Right lobe of liver (tissue), 6 donors: Measurements from ENCODE around the gene SLC17A5. TPM values are rescaled to one million over a fixed set of nuclear protein-coding genes. Genes with fewer than 3 reads are reported as not detected.

ENCODE experiments used
- ATAC-seq, 4 donors: fragments of 200-7000 bp; cut with Tn5 transposase; one replicate each; pipeline ENCODE4 v1.9.1; 2020; ENCODE audit warnings: mild to moderate bottlenecking in 4 of 4, moderate library complexity in 4 of 4
- DNase-seq, 3 donors: peaks; one replicate each; pipeline ENCODE4 v3.0.0-alpha.2; 2020
- H3K27ac ChIP-seq, 3 donors: fragments of 200-600 bp; one replicate each; pipeline ENCODE4 v1.8.0; 2022
- H3K27me3 ChIP-seq, 2 donors: fragments of 200-600 bp; one replicate each; pipeline ENCODE4 v1.8.0; 2022
- H3K36me3 ChIP-seq, 4 donors: fragments of 200-600 bp; sonication (generic) in 1 of 4; one replicate each; pipeline versions ENCODE4 v1.5.1 to v1.8.0; 2017 to 2022; ENCODE audit warnings: control low read depth in 1 of 4
- H3K4me1 ChIP-seq, 4 donors: fragments of 200-600 bp; sonication (generic) in 1 of 4; one replicate each; pipeline versions ENCODE4 v1.5.1 to v1.8.0; 2017 to 2022; ENCODE audit warnings: control low read depth in 1 of 4
- H3K4me3 ChIP-seq, 3 donors: fragments of 200-600 bp; one replicate each; pipeline ENCODE4 v1.8.0; 2022
- H3K9me3 ChIP-seq, 4 donors: fragments of 200-600 bp; sonication (generic) in 1 of 4; one replicate each; pipeline versions ENCODE4 v1.5.1 to v1.8.0; 2017 to 2022; ENCODE audit warnings: control low read depth in 1 of 4
- CTCF ChIP-seq, 4 donors: fragments of 200-600 bp in 3 of 4; fragments of 450-650 bp in 1 of 4; IDR thresholded peaks; one replicate each; pipeline versions ENCODE4 v1.5.1 to v1.8.0; 2016 to 2022; ENCODE audit warnings: antibody characterized with exemption in 4 of 4, mild to moderate bottlenecking in 2 of 4
- POLR2A ChIP-seq: fragments of 450-650 bp; IDR thresholded peaks from one replicate; pipeline ENCODE4 v1.6.1; 2017; ENCODE audit warnings: antibody characterized with exemption, mild to moderate bottlenecking
- WGBS: methylation state at CpG from one replicate; pipeline ENCODE4 v1.1.6; 2018; ENCODE audit warnings: low coverage, low lambda C conversion rate; ENCODE audit not compliant: insufficient coverage; ENCODE audit errors: missing lambda C conversion rate; 5-methylcytosine and 5-hydroxymethylcytosine counted together
- intact Hi-C, 2 donors: fragments of 100-400 bp; cut with DNase I; formaldehyde crosslinking; loops; one replicate each; pipeline versions ENCODE4 v1.11.2 to v1.14.1; 2022
- total RNA-seq, 6 experiments: library from RNA; depleted of rRNA in 2 of 6; stranded (reverse); fragments of >200 nt in 2 of 6; fragmentation: NEBNext Ultra II Directional in 3 of 6; extraction: Animal tissue kit (Norgen Biotek cat#: 25700) in 3 of 6; gene quantifications; one replicate each; pipeline versions ENCODE4 v1.1.0 to v1.2.4, GENCODE V29; 2016 to 2023
- donor health status: DM: no; HTN: yes; CAD: no.
- donor health status: DM: no; HTN: no; CAD: no.
- donor health status: DM: no; HTN: no; CAD: no.
- donor health status: DM: no; HTN: yes; CAD: no.
- donor health status: DM: no; HTN: yes; CAD: no.

Gene SLC17A5
- total RNA-seq, 6 experiments from 2014 or later = 12.8 to 23.9 (median 15.2) TPM

DNA sequence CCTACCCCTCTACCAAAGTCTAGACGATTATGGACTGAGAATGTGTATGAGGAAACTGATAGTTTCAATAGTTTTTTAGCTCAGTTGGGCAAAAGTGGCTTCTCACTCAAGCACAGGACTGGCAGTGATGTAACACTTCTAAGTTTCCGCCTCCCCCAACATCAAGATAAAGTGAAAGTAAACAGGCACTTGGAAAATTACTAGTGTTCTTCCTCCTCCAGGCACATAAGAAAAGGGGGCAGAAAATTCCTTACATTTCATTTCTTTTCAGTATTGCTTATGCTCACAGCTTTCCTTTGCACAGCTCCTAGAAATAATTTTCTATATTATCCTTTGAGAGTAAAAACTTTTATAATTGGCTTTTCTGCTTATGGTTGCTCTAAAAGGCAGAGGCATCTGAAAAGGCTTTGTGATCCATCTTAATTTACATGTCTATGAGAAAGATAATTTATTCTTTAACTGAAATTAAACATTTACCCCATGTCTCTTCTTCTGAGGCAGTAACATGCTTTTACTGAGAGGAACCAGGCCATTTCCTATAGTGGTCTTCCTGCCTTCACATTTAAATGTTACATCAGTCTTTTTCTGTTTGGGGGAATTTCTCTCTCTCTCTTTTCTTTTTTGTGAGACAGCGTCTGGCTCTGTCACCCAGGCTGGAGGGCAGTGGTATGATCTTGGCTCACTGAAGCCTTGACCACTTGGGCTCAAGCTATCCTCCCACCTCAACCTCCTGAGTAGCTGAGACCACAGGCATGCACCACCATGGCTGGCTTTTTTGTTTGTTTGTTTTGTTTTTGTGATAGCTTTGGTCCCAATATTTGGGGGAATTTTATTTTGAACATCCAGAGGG is 68.0 kb downstream of the SLC17A5 start:
- peak overlapping the region; percentile 85 to 91 (median 88) for H3K27ac ChIP-seq
- TF ChIP-seq POLR2A (no peak), CTCF (IDR thresholded peaks at IDR 0.05) (no peak)

GRCh38 chr6:73581293-73581692 is 72.5 kb downstream of the SLC17A5 start:
- intact Hi-C loops = no loop called here
- no peak for TF ChIP-seq CTCF (IDR thresholded peaks at IDR 0.05)
- no peak for TF ChIP-seq POLR2A
- peak overlapping the region; percentile 91 to 95 (median 95) for H3K27ac ChIP-seq
- H3K27me3 ChIP-seq = no peaks in the 10 kb centered on the region
- 94% methylated on average over 2 of the region's 2 CpGs for WGBS
- H3K36me3 ChIP-seq = no peaks in the 10 kb centered on the region
- H3K4me3 ChIP-seq = no peak overlapping the region
- H3K9me3 ChIP-seq = no peaks in the 10 kb centered on the region
- no peak for ATAC-seq
- peaks cover 0 to 34% (median 11%) of the 10 kb centered on the region in 4 donors for H3K4me1 ChIP-seq
- no peak for DNase-seq

More for the DNA sequence above, 68.0 kb downstream of the SLC17A5 start:
- 0% methylated on average over 3 of the region's 3 CpGs for WGBS
- Histone ChIP-seq H3K9me3 (no peaks in the 10 kb centered on the region), H3K27me3 (no peaks in the 10 kb centered on the region), H3K4me1 (peaks cover 0 to 19% (median 0%) of the 10 kb centered on the region in 4 donors), H3K36me3 (no peaks in the 10 kb centered on the region), H3K4me3 (peak overlapping the region in 2 of 3 donors; percentile 4 to 23)
- peak in 1 of 3 donors; percentile 64 for DNase-seq
- intact Hi-C loops = no loop called here
- peak; percentile 80 to 87 (median 86) for ATAC-seq

DNA sequence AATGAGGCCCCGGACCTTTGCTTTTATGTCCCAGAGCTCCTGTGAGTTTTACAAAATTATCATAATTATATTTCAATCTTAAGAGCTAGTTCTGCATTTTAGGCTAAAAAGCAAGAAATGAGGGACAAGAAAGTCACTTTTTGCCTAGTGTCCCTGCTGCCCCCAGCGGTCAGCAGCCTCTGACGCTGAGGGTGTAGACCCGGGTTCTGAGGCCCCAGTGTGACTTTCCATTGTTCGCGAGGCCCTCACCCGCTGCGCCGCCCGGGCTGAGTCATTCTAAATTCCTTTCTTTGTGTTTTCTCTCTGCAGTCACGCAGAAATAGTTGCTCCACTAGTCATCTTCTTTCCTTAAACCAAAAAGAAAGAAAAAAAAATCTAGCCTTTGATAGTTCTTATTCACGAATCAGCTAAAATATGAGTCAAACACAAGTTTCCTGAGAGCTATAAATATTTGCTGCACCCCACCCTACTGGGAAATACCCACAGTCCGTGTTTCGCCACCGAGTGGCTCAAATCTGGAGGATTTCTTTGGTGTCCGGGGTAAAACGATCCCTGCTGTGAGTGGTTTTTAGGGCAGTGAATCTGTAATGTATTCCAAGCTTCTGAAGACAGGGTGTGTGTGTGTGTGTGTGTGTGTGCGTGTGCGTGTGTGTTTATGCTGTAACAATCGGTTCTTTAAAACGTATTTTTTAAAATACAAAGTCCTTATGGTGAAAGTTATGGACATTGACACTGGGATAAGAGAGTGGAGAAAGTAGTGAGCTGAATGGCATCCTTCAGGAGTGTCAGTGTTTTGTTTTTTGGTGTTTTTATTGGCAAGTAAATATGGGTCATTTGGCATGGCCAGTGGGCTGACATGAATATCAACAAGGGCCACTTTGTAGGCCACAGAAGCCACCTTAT is 73.3 kb downstream of the SLC17A5 start:
- Histone ChIP-seq H3K4me3 (peak overlapping the region in 2 of 3 donors; percentile 9 to 35), H3K4me1 (peaks cover 0 to 26% (median 11%) of the 10 kb centered on the region in 4 donors), H3K27ac (peak overlapping the region; percentile 91 to 95 (median 95)), H3K36me3 (no peaks in the 10 kb centered on the region), H3K27me3 (no peaks in the 10 kb centered on the region), H3K9me3 (no peaks in the 10 kb centered on the region)
- under 1% methylated on average over 21 of the region's 21 CpGs for WGBS
- ATAC-seq (peak; percentile 78 to 90 (median 86)), DNase-seq (peak; percentile 72 to 82 (median 75))
- TF ChIP-seq POLR2A (peak; percentile 58), CTCF (IDR thresholded peaks at IDR 0.05) (peak; percentile 24 to 43 (median 34))
- intact Hi-C loops = no loop called here

GRCh38 chr6:73579851-73580246 is 73.9 kb downstream of the SLC17A5 start:
- intact Hi-C loops = no loop called here

More at GRCh38 chr6:73579851-73580246, 73.9 kb downstream of the SLC17A5 start:
- no peaks in the 10 kb centered on the region for H3K36me3 ChIP-seq
- no peaks in the 10 kb centered on the region for H3K9me3 ChIP-seq
- H3K27me3 ChIP-seq = no peaks in the 10 kb centered on the region
- H3K4me3 ChIP-seq = peak overlapping the region in 1 of 3 donors; percentile 35
- 9% methylated on average over 4 of the region's 4 CpGs for WGBS
- H3K27ac ChIP-seq = peak overlapping the region; percentile 91 to 95 (median 95)
- ATAC-seq (peak; percentile 70 to 81 (median 74)), DNase-seq (peak in 1 of 3 donors; percentile 52)
- no peak for TF ChIP-seq CTCF (IDR thresholded peaks at IDR 0.05)
- no peak for TF ChIP-seq POLR2A
- H3K4me1 ChIP-seq = peaks cover 0 to 21% (median 11%) of the 10 kb centered on the region in 4 donors
